HG02943 (cell line): Measurements from ENCODE around the gene SIX6.

Experiments
- ATAC-seq: cut with Tn5 transposase; IDR thresholded peaks from one replicate; pipeline ENCODE4 v1.9.1; 2021; ENCODE audit warnings: mild to moderate bottlenecking, low read depth, moderate library complexity; ENCODE audit not compliant: unreplicated experiment

Gene SIX6

GRCh38 chr14:60512973-60513571 is 4.1 kb downstream of the SIX6 start:
- ATAC-seq = no peak

GRCh38 chr14:60514378-60514740 is 5.4 kb downstream of the SIX6 start:
- ATAC-seq = no peak

GRCh38 chr14:60514741-60515491 is 6.0 kb downstream of the SIX6 start:
- no peak for ATAC-seq

GRCh38 chr14:60515511-60516289 is 6.8 kb downstream of the SIX6 start:
- ATAC-seq = no peak

GRCh38 chr14:60532442-60532841 is 23.5 kb downstream of the SIX6 start:
- no peak for ATAC-seq

- ATAC-seq = no peak
These were observed 28.7 kb downstream of the SIX6 start for GRCh38 chr14:60537663-60538062.

GRCh38 chr14:60544659-60545058 is 35.7 kb downstream of the SIX6 start:
- ATAC-seq = no peak

- ATAC-seq = no peak
These were observed 44.9 kb downstream of the SIX6 start for GRCh38 chr14:60553808-60554207.

GRCh38 chr14:60561845-60562746 is 53.1 kb downstream of the SIX6 start:
- no peak for ATAC-seq
